T-helper 22 cell (primary cell): ENCODE results near the gene IQCE.
"Not testable (repeated sequence)": the region's sequence is repeated elsewhere in the genome, so short reads cannot be mapped to it uniquely, and the experiment has no call there.

Source experiments
- DNase-seq: peaks from one replicate; pipeline ENCODE4 v3.0.0-alpha.2; 2020; ENCODE audit warnings: low read depth

The IQCE gene

GRCh38 chr7:2553831-2554581 is 4.8 kb upstream of the IQCE start:
- no peak for DNase-seq

DNA sequence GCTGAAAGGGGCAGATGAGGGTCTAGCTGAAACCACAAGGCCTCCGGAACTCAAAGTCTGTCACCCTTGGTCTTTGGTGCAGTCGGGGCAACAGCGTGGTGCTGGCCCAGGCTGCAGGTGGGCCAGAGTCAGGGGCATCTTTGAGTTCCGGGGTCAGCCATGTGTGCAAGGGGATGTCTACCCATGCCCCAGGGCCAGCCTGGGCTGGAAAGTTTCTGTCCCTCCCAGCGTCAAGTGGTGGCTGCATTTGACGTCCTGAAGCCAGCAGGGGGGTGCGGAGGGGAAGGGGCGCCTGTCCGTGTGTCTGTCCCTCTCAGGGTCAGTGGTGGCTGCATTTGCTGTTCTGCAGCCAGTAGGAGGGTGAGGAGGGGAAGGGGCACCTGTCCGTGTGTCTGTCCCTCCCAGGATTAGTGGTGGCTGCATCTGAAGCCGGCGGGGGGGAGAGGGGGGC is 4.1 kb upstream of the IQCE start:
- DNase-seq = no peak

DNA sequence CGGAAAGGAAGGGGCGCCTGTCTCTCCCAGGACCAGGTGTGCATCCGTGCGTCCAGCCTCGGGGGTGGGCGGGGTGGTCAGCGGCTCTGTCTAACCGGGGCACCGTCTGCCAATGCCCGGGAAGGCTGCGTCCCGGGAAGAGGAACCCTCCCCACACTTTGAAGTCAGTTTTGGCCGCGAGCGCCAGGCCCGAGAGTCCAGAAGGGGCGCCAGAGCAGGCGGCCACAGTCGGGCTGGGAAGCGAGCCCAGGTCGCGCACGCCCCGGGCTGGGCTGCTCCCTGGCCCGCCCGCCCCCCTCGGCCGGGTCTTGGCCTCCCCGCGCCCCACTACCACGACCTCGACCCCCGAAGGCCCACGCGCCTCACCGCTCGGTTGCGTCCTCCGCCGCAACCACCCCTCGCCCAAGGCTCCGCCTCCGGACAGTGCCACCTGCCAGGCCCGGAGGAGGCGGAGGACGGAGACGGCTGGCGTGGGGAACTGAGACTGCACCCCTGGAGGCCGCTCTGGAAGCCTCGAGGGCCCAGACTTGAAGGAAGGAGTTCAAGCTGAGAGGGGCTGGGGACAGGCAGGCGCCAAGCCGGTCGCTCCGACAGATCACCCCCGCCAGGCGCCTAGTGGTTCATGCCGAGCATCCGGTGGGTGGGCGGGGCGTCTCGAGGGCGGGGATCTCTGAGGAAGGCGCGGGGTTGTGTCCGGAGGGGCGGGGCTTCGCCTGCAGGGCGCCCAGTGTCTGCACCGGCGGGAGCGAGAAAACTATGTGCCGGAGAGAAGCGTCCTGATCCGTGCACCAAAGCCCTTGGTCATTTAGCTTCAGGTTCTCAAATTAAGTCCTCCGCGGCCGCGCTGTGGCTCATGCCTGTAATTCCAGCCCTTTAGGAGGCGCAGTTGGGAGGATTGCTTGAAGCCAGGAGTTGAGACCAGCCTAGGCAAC is 3.4 kb upstream of the IQCE start, which contains the start of gene BRAT1:
Gene BRAT1 (minus strand): TSS at position 404 of the 932 bp plus-strand sequence. CDS start 1,093 bp downstream, outside the sequence.
- peak; percentile 92 for DNase-seq

DNA sequence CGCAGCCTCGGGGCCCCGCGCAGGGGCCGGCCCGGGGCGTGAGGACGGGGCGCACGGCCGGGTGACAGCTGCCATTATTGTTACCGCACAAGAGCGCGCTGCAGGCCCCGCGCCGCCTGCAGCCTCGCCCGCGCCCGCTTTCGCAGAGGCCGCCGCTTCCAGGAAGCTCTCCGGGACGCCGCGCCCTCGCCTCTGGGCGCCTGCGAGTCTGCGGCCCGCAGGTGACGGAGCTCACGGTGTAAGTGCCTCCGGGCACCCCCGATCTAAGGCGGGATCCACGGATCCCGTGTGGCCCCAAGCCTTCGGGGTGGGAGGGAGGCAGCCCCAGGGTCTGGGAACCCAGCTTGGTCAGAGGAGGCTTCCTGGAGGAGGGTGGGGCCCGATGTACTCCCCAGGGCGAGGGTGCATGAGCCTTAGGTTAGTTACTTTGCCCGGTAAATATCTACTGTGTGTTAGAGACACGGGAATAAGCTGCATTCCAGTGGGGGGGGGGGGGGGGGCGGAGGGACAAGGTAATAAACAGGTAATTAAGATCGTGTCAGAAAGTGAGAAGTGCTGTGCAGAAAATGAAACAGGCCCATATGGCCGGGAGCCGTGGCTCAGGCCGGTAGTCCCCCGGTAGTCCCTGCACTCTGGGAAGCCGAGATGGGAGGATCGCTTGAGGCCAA is 638 bp downstream of the IQCE start:
- DNase-seq = no peak

GRCh38 chr7:2563955-2564354 is 5.2 kb downstream of the IQCE start:
- not testable (repeated sequence) for DNase-seq

DNA sequence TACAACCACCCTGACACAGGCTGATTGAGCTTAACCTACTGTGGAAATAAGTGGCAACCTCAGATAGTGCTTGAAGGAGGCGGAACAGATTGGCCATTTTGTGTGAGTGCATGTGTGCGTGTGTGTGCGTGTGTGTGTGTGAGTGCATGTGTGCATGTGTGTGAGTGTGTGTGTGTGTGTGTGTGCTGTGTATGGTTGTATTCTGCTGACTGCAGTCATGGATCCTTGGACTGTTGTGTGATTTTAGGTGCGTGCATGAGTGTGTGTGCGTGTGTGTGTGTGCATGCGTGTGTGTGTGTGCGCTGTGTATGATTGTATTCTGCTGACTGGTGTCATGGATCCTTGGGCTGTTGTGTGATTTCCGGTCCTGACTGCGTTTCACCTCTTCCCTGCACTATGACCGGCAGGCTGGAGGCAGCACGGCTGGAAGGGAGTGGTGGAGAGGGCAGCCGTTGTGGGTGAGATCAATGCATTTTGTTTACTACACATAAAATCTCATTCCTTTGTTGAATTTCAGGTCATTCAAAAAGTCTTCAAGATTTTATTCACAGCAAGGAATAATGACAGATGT is 6.3 kb downstream of the IQCE start:
- DNase-seq = no peak

DNA sequence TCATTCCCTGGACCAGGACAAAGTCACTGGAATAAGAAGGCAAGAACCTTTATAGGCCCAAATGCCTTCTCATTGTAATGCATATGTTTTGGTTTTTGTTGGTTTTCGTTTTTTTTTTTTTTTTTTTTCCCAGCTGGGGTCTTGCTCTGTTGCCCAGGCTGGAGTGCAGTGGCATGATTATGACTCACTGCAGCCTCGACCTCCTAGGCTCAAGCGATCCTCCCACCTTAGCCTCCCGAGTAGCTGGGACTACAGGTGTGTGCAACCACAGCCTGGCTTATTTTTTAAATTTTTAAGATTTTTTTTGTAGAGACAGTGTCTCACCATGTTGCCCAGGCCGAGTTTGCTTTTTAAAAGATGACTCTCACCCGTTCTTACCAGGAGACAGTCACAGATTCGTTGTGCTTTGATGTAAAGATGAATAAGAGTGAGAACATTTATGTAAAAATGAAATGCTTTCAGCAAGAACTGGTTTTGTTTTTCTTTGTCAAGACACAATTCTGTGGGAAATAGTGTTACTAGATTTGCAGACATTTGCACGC is 7.6 kb downstream of the IQCE start:
- no peak for DNase-seq

DNA sequence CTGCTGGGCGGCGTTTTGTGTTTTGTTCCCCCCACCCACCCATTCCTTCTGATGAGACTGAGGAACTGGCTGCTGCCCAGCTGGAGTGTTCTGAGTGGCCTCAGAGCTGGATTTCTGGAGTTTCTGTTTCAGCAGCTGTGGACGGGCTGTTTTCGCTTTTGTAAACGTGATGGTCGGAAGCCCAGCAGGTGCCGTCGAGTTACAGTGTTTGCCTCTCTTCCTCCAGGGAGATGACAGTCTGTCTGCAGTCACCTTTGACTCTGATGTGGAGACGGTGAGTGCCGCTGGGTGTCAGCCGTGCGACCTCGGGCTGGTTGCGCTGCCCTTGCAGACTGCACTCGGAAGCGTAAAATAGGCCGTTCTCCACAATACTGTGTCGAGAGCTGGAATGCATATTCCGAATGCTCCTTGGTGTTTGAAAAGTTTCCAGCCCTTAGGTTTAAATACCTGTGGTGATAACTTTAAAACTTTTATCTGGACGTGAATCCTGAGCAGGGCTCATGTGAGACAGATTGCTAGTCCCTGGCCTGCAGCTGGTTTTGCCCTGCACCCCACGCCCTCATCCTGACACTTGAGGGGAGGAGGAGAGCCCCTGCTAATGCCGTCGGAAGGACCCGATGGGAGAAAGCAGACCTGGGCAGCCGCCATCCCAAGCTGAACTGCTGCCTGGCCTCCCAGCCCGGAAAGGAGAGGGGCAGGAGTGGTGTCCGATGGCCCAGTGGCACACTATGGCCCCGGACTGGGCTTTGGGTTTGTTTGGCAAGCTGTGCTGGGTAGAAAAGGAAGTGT is 8.3 kb downstream of the IQCE start:
- DNase-seq = no peak

DNA sequence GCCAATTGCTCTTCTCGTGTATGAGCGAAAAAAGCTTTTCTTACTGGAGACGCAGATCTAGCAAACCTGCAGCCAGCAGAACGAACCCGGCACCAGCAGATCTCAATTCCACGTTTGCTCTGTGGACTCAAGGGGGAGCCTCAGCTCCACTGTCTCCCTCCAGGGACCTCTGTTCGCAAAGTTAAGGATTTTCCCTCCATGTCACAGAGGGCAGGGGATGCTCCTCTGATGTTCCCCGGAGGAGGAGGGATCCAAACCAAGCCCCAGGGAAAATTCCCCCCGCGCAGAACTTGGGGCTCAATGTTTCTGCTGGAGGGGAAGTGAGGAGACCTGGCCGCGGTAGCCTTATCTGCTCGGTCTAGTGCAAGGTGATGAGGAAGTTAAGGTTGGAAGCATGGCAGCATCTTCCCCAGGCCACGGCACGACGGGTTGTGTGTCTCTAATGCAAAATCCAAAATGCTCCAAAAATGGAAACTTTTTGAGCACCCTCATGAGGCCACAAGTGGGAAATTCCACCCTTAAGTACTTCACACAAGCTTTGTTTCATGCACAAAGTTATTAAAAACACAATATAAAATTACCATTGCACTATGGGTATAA is 9.0 kb downstream of the IQCE start:
- DNase-seq = no peak

DNA sequence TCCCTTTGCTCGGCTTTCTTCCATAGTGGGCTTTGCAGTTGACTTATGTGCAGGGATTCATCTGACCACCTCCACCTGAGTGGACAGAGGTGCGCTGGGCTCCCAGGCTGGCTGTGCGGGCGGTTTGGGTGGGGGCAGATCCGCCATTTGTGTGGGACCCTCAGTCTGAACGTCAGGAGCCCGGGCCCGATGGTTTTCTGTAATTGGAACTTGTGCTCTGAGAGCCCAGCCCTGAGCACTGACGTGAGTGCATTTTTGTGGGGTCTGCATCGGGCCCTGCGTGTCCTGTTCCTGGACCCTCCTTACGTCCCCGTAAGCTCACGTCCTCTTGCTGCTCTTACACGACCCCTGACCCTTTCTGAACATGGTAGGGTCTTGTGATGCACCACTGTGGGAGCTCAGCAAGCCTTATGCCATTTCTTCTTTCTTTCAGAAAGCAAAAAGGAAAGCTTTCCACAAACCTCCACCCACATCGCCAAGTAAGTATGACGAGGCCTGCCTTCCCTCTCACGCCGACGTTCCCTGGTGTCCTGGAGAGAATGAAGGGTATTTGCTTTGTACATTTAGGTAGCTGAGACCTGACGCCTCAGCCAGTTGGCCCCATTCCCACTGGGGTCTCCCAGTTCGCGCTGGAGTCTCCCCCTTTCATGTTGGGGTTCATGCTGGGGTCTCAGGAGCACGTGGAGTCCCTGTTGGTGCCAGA is 9.9 kb downstream of the IQCE start:
- DNase-seq = no peak

DNA sequence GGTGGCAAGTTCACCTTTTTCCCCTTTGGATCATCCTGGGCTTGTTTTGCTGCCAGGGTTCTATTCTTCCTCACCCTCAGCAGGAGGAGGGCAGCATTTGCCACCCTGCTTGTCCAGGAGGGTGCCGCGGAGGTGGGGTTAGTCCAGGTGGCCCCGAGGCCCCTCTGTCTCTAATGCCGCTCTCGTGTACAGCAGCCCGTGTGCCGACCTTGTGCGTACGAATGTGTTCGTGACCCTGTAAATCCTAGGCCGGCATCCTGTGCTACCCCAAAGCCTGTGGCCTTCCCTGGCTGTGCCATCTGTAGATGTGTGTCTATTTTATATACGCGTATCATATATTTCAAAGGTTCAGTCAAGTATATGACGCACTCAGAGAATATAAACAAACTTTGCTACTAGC is 10.6 kb downstream of the IQCE start:
- DNase-seq = no peak

GRCh38 chr7:2570021-2570420 is 11.2 kb downstream of the IQCE start:
- DNase-seq = no peak

GRCh38 chr7:2571409-2571808 is 12.6 kb downstream of the IQCE start:
- DNase-seq = no peak

DNA sequence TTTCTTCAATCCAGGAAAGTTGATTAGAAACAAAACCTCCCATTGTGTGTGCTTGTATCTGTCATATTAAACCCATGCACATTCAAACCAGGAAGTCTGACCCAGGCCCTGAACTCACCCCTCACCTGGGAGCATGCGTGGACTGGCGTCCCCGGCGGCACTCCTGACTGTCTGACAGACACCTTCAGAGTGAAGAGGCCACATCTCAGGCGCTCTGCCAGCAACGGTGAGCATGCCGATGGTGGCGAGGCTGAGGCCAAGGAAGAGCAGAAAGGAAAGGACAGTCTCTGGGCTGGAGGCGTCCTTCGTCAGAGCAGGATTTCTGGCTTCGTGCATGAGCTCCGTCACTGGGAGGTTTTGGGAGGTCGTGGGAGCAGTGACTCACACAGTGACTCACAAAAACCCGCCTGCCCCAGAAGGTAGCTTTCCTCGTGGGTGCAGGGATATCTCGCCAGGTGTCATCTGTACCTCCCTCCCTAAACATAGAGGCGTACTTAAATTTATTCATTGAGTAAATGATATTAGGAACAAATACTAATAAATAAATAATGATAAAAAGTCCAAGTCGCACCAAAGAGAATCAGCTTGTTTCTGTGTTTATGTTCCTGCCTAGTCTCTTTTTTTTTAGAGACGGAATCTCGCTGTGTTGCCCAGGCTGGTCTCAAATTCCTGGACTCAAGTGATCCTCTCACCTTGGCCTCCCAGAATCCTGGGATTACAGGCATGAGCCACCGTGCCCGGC is 13.5 kb downstream of the IQCE start:
- no peak for DNase-seq

- no peak for DNase-seq
These were observed 15.0 kb downstream of the IQCE start for GRCh38 chr7:2573761-2574160.

DNA sequence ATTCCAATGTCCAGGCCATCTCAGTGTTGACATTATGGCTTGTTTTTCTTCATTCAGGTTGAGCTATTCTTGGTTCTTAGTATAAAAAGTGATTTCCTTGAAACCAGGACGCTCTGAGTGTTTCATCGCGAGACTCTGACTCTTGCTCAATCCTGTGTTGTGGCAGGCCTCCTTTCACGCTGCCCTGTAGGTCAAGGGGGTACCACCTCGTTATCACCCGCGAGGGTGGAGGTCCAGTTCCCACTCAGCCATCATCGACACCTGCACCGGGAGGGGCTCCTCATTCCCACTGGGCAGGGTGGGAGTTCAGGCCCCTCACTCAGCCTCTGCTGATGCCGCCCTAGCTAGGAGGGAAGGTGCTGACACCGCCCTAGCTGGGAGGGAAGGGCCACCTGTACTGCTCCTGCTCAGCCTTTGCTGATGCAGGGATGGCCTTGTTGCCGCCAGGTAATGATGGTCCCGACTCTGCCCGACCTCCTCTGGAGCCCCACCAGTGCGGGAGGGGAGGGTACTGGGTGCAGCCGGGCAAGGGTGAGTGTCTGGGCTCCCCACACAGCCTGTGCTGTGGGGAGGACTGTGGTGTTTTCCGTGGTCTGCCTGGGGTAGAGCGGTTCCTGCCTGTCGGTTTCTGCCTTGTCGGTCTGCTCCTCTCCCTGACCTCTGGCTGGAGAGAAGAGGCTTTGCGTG is 16.4 kb downstream of the IQCE start:
- no peak for DNase-seq

DNA sequence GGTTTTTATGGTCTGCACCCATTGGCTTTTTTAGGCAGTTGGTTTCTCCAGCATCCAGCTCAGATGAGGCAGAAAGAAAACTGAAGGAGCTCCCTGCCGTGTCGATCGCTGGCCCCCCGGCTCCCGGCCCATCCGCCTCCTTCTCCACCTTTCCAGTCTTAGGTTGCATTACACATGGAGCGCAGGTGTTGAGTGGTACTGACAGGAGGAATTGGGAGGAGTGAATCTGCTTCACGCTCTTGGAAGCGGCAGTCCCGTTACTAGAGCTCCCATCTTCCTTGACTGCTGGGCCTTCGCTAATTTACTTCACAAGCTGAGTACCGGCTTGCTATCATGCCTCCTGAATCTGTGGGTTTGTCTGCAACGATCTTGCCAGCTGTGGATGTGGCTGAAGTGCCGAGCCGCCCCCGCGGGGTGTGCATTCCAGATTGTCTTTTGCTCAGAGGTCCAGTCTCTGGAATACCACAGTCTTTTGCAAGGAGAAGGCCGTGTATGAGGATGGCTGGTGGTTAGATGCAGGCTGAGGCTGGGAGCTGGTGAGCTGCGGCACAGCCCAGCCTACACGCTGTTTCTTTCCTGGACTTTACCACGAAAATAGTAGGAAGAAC is 17.1 kb downstream of the IQCE start:
- DNase-seq = no peak
